Fibroblast of skin of back (primary cell): Measurements from ENCODE around the gene NPY.

Experiments used
- DNase-seq: peaks from one replicate; pipeline ENCODE4 v3.0.0-alpha.2; 2013

The NPY gene

DNA sequence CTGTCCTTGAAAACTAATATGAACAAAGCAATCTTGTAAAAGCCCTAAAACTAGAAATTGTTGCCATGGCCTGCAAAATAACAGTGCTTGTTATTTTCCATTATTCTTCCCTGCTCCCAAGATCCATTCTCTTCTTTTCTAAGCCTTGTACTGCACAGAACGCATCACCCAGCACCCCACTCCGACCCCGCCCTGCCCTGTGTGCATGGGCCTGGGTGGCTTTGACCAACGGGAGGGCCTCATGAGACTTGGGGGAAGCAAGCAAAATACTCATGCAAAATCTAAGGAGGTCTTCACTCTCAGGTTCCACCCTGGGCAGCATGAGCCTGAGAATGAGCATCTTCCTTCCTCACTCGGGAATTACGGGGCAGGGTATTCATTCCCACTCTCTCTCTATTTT lies 32.4 kb downstream of the NPY start:
- DNase-seq, result no peak

DNA sequence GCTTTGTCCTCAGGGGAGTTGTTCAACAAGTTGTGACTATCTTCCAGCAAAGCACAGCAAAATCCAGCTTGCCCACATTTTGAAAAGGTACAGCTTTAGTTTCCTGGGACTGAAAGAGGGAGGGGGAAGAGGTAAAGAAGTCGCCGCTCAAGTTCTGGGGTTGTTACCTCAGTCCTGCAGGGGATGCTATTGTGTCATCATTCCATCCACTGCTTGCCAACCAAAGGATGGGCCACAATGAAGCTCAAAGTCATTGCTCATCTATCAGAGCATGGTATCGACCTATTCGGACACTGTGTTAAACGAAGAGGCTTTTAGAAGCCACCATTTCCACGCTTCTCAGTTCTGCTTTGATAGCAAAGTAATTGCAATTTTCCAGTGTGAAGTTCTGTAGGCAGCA lies 34.3 kb downstream of the NPY start:
- DNase-seq, result no peak

DNA sequence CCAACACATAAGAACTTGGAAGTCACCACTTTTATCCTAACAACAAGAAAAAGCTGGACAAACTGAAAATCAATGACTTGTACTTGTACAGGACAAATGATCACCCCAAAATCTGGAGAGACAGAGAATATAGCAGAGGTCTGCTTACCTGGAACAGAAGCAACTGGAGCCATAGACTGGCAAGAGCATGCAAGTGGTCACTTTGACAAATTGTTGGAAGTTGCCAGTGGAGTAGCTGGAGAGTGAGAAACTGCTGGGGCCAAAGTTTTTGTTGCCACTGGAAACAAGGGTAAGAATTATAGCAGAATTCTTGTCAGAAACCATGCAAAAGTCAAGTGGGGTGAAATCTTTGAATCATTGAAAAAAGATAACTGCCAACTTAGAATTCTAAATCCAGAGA lies 35.2 kb downstream of the NPY start:
- DNase-seq, result no peak

DNA sequence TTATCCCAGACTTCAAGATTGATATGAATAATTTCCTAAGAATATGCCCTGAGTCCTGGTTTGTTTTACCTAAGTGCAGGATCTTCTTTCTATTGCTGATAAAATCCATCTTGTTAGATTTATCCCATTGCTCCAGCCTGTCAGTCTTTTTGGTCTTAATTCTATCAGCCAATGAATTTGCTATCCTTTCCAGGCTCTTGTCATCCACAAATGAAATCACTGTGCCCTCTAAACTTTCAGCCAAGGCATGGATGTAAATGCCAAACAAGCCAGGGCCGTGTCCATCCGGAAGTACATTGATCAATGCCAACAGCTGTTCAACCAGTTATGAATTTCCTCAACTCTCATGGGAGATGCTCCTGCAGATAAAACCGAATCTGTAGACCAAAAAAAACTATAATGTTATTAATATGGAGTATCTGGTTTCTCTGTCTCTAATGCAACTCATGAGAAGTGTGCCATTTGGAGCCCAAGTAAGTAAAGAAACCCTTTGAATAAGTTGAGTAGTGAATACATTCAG lies 40.0 kb downstream of the NPY start:
- DNase-seq, result no peak

DNA sequence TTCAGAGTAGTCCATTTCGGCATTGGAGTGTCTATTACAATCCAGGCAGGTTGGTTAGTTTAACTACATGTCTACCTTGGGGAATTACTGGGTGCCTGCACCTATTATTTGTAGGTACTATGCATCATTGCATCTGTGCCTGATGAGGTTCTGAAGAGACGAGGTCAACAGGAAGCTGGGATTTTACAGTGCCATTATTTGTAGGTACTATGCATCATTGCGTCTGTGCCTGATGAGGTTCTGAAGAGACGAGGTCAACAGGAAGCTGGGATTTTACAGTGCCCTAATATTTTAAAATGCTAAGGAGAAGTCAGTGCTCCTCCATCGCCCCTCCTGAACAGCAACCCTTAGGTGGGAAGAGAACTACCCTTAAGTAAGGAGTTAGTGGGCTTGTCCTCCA lies 41.7 kb downstream of the NPY start:
- DNase-seq, result no peak

DNA sequence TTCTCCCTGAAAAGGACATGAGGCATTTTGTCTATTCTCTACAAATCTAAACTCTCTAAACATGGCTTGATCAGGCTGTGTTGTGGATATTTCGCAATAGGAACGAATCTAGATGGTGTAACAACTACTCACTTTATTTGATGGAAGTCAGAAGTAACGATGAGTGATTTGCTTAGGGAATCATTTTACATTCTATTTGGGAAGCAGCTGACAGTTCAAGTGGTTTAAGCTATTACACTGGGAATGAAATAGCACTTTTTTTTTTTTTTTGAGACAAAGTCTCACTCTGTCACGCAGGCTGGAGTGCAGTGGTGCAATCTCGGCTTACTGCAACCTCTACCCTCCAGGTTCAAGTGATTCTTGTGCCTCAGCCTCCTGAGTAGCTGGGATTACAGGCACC lies 44.1 kb downstream of the NPY start:
- DNase-seq, result no peak

DNA sequence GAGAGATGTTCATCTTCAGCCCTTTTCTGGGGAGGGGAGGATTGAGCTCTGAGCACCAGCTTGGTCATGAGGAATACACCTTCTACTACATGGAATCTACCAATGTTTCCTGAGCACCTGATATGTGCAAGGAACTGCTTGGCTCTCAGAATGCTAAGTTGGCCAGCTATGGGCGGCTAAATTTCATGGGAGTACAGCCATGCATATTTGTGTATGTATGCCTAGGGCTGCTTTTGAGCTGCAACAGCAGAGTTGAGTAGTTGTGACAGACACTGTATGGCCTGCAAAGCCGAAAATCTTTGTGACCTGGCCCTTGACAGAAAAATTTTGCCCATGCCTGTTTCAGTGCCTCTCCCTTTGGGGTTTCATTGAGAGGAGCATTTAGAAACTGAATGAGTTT lies 44.9 kb downstream of the NPY start:
- no peak for DNase-seq

DNA sequence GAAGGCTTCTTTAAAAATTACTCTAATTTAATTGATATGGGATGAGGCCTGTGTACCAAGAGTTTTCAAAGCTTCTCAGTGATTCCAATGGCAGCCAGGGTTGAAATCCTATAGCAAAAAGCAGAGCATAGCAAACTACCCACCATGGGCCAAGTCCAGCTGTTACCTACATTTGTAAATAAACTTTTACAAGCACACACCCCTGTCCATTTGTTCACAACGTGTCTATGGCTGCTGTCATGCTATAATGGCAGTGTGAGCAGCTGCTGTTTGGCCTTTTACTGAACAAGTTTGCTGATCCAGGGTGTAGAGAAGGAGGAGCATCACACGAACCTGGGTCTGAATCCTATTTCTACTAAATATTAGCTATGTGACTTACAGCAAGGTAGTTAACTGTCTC lies 50.0 kb downstream of the NPY start:
- DNase-seq, result no peak

DNA sequence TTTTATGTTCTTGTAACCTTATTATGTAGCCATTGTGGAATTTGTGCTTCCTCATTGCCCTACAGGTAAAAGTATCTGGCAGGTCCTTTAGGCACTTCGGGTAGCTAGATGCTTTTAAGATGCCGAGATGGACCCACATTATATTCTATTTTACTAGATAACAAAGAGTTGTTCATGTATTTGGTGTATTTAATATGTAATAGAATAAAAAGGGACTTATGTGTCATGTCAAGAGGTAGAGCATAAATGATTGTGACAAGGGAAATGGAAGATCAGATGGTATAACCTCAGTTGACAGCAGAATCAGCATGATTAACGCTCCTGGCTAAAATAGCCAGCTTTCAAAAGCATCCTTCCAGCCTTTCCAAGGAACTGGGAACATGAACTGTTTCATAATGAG lies 50.6 kb downstream of the NPY start:
- DNase-seq, result no peak

DNA sequence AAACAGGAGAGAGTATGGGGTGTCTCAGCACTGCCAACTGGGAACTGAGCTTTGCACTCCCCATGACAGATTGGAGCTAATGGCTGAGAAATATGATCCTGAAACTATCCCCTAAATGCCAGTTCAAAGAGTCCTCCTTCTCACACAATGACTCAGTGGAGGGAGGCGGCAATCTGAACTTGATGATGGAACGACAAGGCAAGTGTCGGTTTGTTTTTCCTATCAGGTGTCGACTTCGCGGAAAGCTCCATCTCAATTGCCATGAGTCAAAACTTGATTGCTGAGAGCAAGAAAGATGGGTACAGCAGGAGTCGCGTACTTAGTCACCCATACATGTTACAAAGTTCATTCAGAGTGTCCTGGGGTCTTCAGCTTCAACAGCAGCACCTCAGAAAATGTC lies 52.5 kb downstream of the NPY start:
- DNase-seq, result no peak

DNA sequence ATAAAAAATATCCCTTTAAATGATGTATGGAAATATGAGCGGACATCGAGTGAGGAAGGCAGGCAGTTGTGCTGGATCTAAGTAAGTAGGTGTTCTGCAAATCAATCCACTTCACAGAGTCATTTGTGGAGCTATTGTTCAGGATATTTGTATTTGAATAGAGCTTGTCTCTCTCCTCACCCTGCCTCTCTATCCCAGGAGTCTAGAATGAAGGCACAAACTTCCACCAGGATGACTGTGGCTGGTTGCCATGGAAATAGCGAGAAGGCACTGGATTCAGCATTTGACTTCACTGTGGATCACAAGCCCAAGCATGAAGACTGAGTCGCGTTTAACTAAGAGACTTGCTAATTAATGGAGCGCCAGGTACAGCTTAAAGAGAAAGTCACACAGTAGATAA lies 53.2 kb downstream of the NPY start:
- no peak for DNase-seq

DNA sequence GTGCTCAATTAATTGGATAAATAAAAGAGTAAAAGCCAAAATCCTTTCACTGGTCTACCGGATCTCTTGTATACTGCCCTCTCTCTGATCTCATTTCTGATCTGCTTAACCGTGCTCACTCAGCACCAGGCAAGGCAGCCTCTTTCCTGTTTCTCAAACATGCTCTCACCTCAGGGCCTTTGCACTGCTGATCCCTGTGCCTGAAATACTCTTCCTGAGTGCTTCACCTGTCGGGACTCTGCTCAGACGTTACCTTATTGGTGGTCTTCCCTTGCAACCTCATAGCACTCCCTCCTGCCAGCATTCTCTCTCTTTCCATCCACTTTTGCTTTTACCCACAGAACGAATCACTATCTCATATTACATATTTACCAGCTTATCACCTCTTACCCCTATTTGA lies 55.6 kb downstream of the NPY start:
- DNase-seq, result no peak

DNA sequence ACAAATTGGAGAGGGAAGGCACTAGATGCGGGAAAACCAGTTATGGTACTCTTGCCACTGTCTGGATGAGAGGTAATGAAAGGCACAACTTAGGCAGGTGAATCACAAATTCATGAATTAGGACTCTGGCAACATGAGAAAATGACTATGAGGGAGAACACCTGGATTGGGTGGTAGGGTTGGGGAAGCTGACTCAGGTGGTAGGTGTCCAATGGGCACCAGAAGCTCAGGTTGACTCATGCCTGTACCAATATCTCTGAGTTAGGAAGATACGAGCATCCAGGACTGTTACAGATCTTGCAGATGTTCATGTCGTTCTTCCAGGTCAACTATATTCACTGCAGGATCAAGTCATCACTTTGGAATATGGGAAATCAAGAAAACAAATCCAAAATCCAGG lies 56.7 kb downstream of the NPY start:
- no peak for DNase-seq
